B cell (primary cell): ENCODE results near the gene UQCC5. TPM values are rescaled to one million over a fixed set of nuclear protein-coding genes. Genes with fewer than 3 reads are reported as not detected.

Experiments used
- ATAC-seq: fragments of 200-7000 bp; cut with Tn5 transposase; one replicate; pipeline ENCODE4 v1.10.0; 2021; ENCODE audit warnings: low read depth, mild to moderate bottlenecking, moderate number of reproducible peaks, moderate library complexity
- CTCF ChIA-PET: fragments of 350-600 bp; sonication (Branson Sonifier 250); formaldehyde crosslinking; loops from one replicate; lab custom pipeline; 2021; ENCODE audit warnings: antibody characterized with exemption, inconsistent platforms; lab: Charles Lee
- POLR2A ChIA-PET: fragments of 350-600 bp; sonication (Branson Sonifier 250); formaldehyde crosslinking; loops from one replicate; lab custom pipeline; 2021; ENCODE audit warnings: antibody characterized with exemption; lab: Charles Lee
- DNase-seq: peaks from one replicate; pipeline ENCODE4 v3.0.0; 2013
- H2AFZ ChIP-seq: 2 replicates; pipeline ENCODE4 v1.6.1; 2012; ENCODE audit warnings: mild to moderate bottlenecking, low read depth, low read length; ENCODE audit not compliant: insufficient read depth, poor library complexity, severe bottlenecking
- H3K27ac ChIP-seq, 2 donors: 1 replicate in 1 of 2; 2 replicates in 1 of 2; pipeline ENCODE4 v1.5.1; 2012 to 2013; ENCODE audit warnings: low read length in 2 of 2, mild to moderate bottlenecking in 2 of 2, moderate library complexity in 1 of 2
- H3K27me3 ChIP-seq, 4 experiments: fragments of 200-600 bp in 1 of 4; sonication (generic) in 1 of 4; replicated peaks in 1 of 4; 1 replicate in 2 of 4; 2 replicates in 2 of 4; pipeline versions ENCODE4 v1.6.1 to v1.7.0; 2013 to 2016; ENCODE audit warnings: low read length in 3 of 4, mild to moderate bottlenecking in 2 of 4, mixed read lengths in 1 of 4, moderate library complexity in 1 of 4; ENCODE audit not compliant: insufficient read depth in 4 of 4, control insufficient read depth in 3 of 4; ENCODE audit errors: control extremely low read depth in 1 of 4
- H3K36me3 ChIP-seq, 2 experiments: replicated peaks in 1 of 2; 1 replicate in 1 of 2; 2 replicates in 1 of 2; pipeline versions ENCODE4 v1.6.1 to v1.7.1; 2013; ENCODE audit warnings: low read length in 1 of 2; ENCODE audit not compliant: insufficient read depth in 2 of 2, control insufficient read depth in 1 of 2; ENCODE audit errors: control extremely low read depth in 1 of 2, extremely low read depth in 1 of 2
- H3K4me1 ChIP-seq, 2 donors: fragments of 200-600 bp in 1 of 2; sonication (generic) in 1 of 2; 1 replicate in 1 of 2; 2 replicates in 1 of 2; pipeline versions ENCODE4 v1.5.1 to v1.6.1; 2013 to 2017; ENCODE audit warnings: low read length in 2 of 2; ENCODE audit not compliant: control insufficient read depth in 2 of 2, insufficient read depth in 2 of 2
- H3K4me2 ChIP-seq: replicated peaks from 2 replicates; pipeline ENCODE3; 2012; ENCODE audit warnings: mild to moderate bottlenecking, low read depth, low read length; ENCODE audit not compliant: poor library complexity, severe bottlenecking
- H3K4me3 ChIP-seq, 5 experiments: fragments of 200-600 bp in 1 of 5; sonication (generic) in 1 of 5; 1 replicate in 3 of 5; 2 replicates in 2 of 5; pipeline versions ENCODE4 v1.5.1 to v1.7.0; 2011 to 2016; ENCODE audit warnings: low read length in 4 of 5, mild to moderate bottlenecking in 4 of 5, low read depth in 2 of 5, control low read depth in 1 of 5, moderate library complexity in 1 of 5; ENCODE audit not compliant: insufficient read depth in 1 of 5; ENCODE audit errors: control extremely low read depth in 1 of 5, extremely low read depth in 1 of 5
- H3K79me2 ChIP-seq: fragments of 200-600 bp; sonication (generic); one replicate; pipeline ENCODE4 v1.6.0; 2016; ENCODE audit warnings: low read length; ENCODE audit not compliant: control insufficient read depth, insufficient read depth
- H3K9ac ChIP-seq: fragments of 200-600 bp; sonication (generic); 2 replicates; pipeline ENCODE4 v1.6.1; 2017; ENCODE audit warnings: mild to moderate bottlenecking, low read length, moderate library complexity
- H3K9me3 ChIP-seq, 3 donors: one replicate each; pipeline versions ENCODE4 v1.6.1 to v1.7.1; 2013; ENCODE audit warnings: low read length in 2 of 3; ENCODE audit not compliant: control insufficient read depth in 2 of 3, insufficient read depth in 1 of 3; ENCODE audit errors: control extremely low read depth in 1 of 3
- H4K20me1 ChIP-seq: 2 replicates; pipeline ENCODE4 v1.6.0; 2012; ENCODE audit warnings: mild to moderate bottlenecking, low read length; ENCODE audit not compliant: insufficient read depth, control insufficient read depth, poor library complexity, severe bottlenecking
- H3K27ac Mint-ChIP-seq: one replicate; pipeline ENCODE4 v1.8.0; 2021; ENCODE audit warnings: mixed read lengths
- H3K27me3 Mint-ChIP-seq: one replicate; pipeline ENCODE4 v1.8.0; 2021; ENCODE audit warnings: mixed read lengths
- H3K4me1 Mint-ChIP-seq: one replicate; pipeline ENCODE4 v1.8.0; 2021; ENCODE audit warnings: mixed read lengths
- H3K4me3 Mint-ChIP-seq: one replicate; pipeline ENCODE4 v1.8.0; 2021; ENCODE audit warnings: mixed read lengths
- H3K9me3 Mint-ChIP-seq: one replicate; pipeline ENCODE4 v1.8.0; 2022; ENCODE audit warnings: mixed read lengths; ENCODE audit not compliant: insufficient read depth
- EZH2 ChIP-seq: IDR thresholded peaks from 2 replicates; pipeline ENCODE4 v1.6.1; 2012; ENCODE audit warnings: borderline replicate concordance, low read depth, mild to moderate bottlenecking, moderate library complexity, low read length; ENCODE audit not compliant: insufficient read depth, poor library complexity, severe bottlenecking
- WGBS: methylation state at CpG from one replicate; pipeline ENCODE4 v1.1.5; 2013; ENCODE audit warnings: missing lambda C conversion rate; ENCODE audit not compliant: insufficient coverage; 5-methylcytosine and 5-hydroxymethylcytosine counted together
- intact Hi-C: fragments of 100-400 bp; cut with micrococcal nuclease; formaldehyde crosslinking; loops from one replicate; pipeline ENCODE4 v1.10.0; 2022
- polyA minus RNA-seq: library from RNA; depleted of rRNA, polyadenylated mRNA; stranded (reverse); fragments of >200 nt; gene quantifications from 2 replicates; pipeline ENCODE4 v1.2.3, GENCODE V29; 2012
- polyA plus RNA-seq: library from polyadenylated mRNA; depleted of rRNA; stranded (reverse); fragments of >200 nt; gene quantifications from 2 replicates; pipeline ENCODE4 v1.2.3, GENCODE V29; 2012
- total RNA-seq, 2 donors: library from RNA; stranded (reverse); fragments of 120-200 nt in 1 of 2; gene quantifications; 1 replicate in 1 of 2; 2 replicates in 1 of 2; pipeline versions ENCODE4 v1.2.3 to v1.2.4, GENCODE V29; 2013 to 2022
- TF ChIP-seq, protein P1 (sequence below): fragments of 200-600 bp; IDR thresholded peaks from one replicate; pipeline ENCODE4 v1.8.0; 2022; ENCODE audit warnings: antibody characterized with exemption, mild to moderate bottlenecking

UQCC5 gene, protein sequence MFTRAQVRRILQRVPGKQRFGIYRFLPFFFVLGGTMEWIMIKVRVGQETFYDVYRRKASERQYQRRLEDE
- total RNA-seq (10.3 and 16.4 TPM in 2 replicates), polyA plus RNA-seq (1.1 and 1.5 TPM in 2 replicates), polyA minus RNA-seq (5.2 and 7.1 TPM in 2 replicates)
- 6.8 TPM for total RNA-seq (2013)

- DNase-seq (peak; percentile 99), ATAC-seq (peak; percentile 84)
- Histone ChIP-seq H3K27me3 (peaks cover 0 to 13% (median 0%) of the 10 kb centered on the region in 4 experiments), H3K79me2 (peaks cover 31% of the 10 kb centered on the region), H4K20me1 (no peaks in the 10 kb centered on the region), H3K4me3 (peak within 1 kb of the TSS; percentile 90 to 99 (median 95)), H3K36me3 (no peaks in the 10 kb centered on the region), H3K4me1 (peaks cover 34 to 51% of the 10 kb centered on the region in 2 donors), H3K27ac (peak within 1 kb of the TSS; percentile 84 to 93), H3K4me2 (peak within 1 kb of the TSS; percentile 82), H2AFZ (peak within 1 kb of the TSS; percentile 79), H3K9ac (peak within 1 kb of the TSS; percentile 94), H3K9me3 (no peaks in the 10 kb centered on the region)
- ChIA-PET CTCF (interaction anchor here (1.0 to 1.2 kb wide), 2 partner anchors 64 to 91 kb away, joined by 4 to 5 read pairs; partner anchors contain the start of gene SEMA3G), POLR2A (interaction anchor here (0.6 to 1.6 kb wide), 3 partner anchors 106 to 624 kb away, joined by 3 to 4 read pairs (median 3); partner anchors contain the start of gene ALAS1)
- intact Hi-C loops = loop anchor here (1.0 to 10.0 kb wide), 9 partner anchors 81 to 1142 kb away; partner anchors contain the start of genes DUSP7, NISCH, PBRM1 and PRKCD
- TF ChIP-seq, protein P1, sequence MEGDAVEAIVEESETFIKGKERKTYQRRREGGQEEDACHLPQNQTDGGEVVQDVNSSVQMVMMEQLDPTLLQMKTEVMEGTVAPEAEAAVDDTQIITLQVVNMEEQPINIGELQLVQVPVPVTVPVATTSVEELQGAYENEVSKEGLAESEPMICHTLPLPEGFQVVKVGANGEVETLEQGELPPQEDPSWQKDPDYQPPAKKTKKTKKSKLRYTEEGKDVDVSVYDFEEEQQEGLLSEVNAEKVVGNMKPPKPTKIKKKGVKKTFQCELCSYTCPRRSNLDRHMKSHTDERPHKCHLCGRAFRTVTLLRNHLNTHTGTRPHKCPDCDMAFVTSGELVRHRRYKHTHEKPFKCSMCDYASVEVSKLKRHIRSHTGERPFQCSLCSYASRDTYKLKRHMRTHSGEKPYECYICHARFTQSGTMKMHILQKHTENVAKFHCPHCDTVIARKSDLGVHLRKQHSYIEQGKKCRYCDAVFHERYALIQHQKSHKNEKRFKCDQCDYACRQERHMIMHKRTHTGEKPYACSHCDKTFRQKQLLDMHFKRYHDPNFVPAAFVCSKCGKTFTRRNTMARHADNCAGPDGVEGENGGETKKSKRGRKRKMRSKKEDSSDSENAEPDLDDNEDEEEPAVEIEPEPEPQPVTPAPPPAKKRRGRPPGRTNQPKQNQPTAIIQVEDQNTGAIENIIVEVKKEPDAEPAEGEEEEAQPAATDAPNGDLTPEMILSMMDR = no peak
- no peak for TF ChIP-seq EZH2
- Mint-ChIP-seq H3K4me1 (peaks cover 46% of the 10 kb centered on the region), H3K27ac (peak within 1 kb of the TSS; percentile 99), H3K4me3 (peak within 1 kb of the TSS; percentile 99), H3K9me3 (no peaks in the 10 kb centered on the region), H3K27me3 (no peaks in the 10 kb centered on the region)
- under 1% methylated on average over 63 of the region's 65 CpGs for WGBS
These were observed at the start of gene UQCC5 for GRCh38 chr3:52536369-52537164. Gene UQCC5 (plus strand): TSS chr3:52536605. CDS start chr3:52536756, 151 bp downstream.
